ENCODE data around the gene CPNE1. TPM values are rescaled to one million over a fixed set of nuclear protein-coding genes. Genes with fewer than 3 reads are reported as not detected.

The CPNE1 gene
- total and polyA plus RNA-seq, 2 of the 8 experiments (the other 6 are each of a cell fraction or from before 2014, with no cell fraction given): 294 to 346 TPM

DNA sequence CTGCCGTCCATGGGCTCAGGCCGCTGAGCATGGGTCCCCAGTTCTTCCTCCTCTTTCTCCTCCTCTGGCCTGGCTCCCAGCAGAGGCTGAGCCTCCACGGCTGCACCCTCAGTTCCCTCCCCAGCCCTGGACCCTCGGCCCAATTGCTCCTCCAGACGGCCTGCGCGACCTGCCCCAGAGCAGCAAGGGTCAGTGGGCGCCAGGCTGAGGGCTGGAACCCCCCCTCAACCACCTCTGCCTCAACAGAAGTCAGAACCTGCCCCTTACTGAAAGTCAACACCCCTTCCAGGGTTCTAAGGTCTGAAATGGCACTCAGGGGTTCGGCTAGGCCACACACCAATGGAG lies 65.0 kb downstream of the CPNE1 start (continued):
- TF ChIP-seq, protein P1, sequence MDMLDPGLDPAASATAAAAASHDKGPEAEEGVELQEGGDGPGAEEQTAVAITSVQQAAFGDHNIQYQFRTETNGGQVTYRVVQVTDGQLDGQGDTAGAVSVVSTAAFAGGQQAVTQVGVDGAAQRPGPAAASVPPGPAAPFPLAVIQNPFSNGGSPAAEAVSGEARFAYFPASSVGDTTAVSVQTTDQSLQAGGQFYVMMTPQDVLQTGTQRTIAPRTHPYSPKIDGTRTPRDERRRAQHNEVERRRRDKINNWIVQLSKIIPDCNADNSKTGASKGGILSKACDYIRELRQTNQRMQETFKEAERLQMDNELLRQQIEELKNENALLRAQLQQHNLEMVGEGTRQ (IDR thresholded peaks at IDR 0.05; ENCODE audit: low read length): no peak
- TF ChIP-seq NRF1 (IDR thresholded peaks at IDR 0.05; ENCODE audit: low read depth, low read length) (no peak), CTCF (IDR thresholded peaks at IDR 0.05; ENCODE audit: control extremely low read depth in 1 of 3, insufficient read depth in 1 of 3, low read depth in 1 of 3, low read length in 3 of 3) (no peak), RNF2 (IDR thresholded peaks at IDR 0.05; ENCODE audit: borderline replicate concordance, low read depth, low read length, missing control alignments, poor library complexity, severe bottlenecking) (no peak), CEBPB (IDR thresholded peaks at IDR 0.05; ENCODE audit: low read depth, low read length) (no peak), HDAC2 (IDR thresholded peaks at IDR 0.05; ENCODE audit: borderline replicate concordance in 1 of 2, low read depth in 2 of 2, low read length in 2 of 2) (no peak), KDM1A (IDR thresholded peaks at IDR 0.05; ENCODE audit: borderline replicate concordance, low read length) (no peak)
